ENCODE measurements around the gene NCOA5. TPM values are rescaled to one million over a fixed set of nuclear protein-coding genes. Genes with fewer than 3 reads are reported as not detected.

Gene NCOA5
- total RNA-seq, 1 experiment from 2014 or later: 26.9 TPM

DNA sequence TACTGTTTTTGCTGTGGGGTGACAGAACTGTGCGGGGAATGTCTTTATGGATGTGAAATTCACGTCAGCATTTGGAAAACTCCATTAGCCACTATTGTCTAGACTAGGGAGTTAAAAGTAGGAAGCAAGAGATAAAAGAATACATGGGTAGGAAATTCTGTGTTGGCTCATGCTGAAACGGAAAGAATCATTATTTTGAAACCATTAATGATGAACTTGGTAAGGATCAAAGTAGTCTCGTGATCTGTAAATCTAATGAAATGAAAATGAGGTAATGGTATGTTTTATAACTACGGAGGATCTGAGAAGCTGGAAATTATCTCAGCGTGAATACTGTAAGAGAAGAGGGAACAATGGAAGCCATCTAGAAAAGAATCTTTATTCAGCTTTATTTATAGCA, 17.3 kb upstream of the NCOA5 start:
- no peaks in the 10 kb centered on the region for H3K4me1 ChIP-seq (ENCODE audit: insufficient read depth, low read length)
- no peak overlapping the region for H3K27ac ChIP-seq (ENCODE audit: low read length)
- no peaks in the 10 kb centered on the region for H3K36me3 ChIP-seq (ENCODE audit: low read depth, low read length)
- H3K9me3 ChIP-seq (ENCODE audit: low read length): no peaks in the 10 kb centered on the region
- H3K79me2 ChIP-seq (ENCODE audit: low read length): no peaks in the 10 kb centered on the region
- no peak overlapping the region for H2AFZ ChIP-seq (ENCODE audit: low read length)
- H3K4me2 ChIP-seq (ENCODE audit: low read length): no peak overlapping the region
- TF ChIP-seq, protein P1, sequence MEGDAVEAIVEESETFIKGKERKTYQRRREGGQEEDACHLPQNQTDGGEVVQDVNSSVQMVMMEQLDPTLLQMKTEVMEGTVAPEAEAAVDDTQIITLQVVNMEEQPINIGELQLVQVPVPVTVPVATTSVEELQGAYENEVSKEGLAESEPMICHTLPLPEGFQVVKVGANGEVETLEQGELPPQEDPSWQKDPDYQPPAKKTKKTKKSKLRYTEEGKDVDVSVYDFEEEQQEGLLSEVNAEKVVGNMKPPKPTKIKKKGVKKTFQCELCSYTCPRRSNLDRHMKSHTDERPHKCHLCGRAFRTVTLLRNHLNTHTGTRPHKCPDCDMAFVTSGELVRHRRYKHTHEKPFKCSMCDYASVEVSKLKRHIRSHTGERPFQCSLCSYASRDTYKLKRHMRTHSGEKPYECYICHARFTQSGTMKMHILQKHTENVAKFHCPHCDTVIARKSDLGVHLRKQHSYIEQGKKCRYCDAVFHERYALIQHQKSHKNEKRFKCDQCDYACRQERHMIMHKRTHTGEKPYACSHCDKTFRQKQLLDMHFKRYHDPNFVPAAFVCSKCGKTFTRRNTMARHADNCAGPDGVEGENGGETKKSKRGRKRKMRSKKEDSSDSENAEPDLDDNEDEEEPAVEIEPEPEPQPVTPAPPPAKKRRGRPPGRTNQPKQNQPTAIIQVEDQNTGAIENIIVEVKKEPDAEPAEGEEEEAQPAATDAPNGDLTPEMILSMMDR (conservative IDR thresholded peaks at IDR 0.05; ENCODE audit: low read depth, low read length): no peak
- TF ChIP-seq EZH2phosphoT487 (IDR thresholded peaks at IDR 0.05; ENCODE audit: borderline replicate concordance, low read length) (no peak), EZH2 (IDR thresholded peaks at IDR 0.05; ENCODE audit: low read length, unreplicated experiment) (no peak)
- H4K20me1 ChIP-seq (ENCODE audit: low read length): no peaks in the 10 kb centered on the region
- ChIA-PET CTCF (no interaction called here), POLR2A (ENCODE audit: unreplicated experiment) (no interaction called here)
- no peaks in the 10 kb centered on the region for H3K9me2 ChIP-seq (replicated peaks; ENCODE audit: low read length)
- BruUV-seq (replicated peaks): no TSS peak
- no peak overlapping the region for H3K4me3 ChIP-seq (ENCODE audit: low read length)
- no peak for DNase-seq
- intact Hi-C loops (cut with micrococcal nuclease): no loop called here
- H3K27me3 ChIP-seq (ENCODE audit: low read length): peaks cover 89% of the 10 kb centered on the region
- no peaks in the 10 kb centered on the region for H3F3A ChIP-seq (ENCODE audit: low read length, unreplicated experiment)
- H3K9ac ChIP-seq (ENCODE audit: low read length): no peak overlapping the region
- no peak for ATAC-seq

DNA sequence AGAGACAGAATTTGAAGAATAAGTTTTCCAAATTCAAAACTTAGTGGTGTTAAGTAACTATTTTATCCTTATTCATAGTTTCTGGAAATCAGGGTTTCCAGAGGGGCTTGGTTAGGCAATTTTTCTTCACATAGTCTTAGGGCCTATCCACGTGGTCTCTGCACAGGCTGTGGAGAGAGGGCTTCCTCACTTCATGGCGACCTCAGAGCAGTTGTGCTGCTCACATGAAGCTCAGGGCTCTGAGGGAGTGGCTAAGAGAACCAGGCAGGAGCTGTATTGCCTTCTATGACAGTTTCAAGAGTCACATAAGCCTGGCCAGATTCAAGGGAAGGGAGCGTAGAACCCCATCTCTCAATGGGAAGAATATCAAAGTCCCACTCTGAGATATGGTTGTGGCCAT, 14.5 kb upstream of the NCOA5 start:
- no peak for ATAC-seq
- TF ChIP-seq EZH2phosphoT487 (IDR thresholded peaks at IDR 0.05; ENCODE audit: borderline replicate concordance, low read length) (no peak), EZH2 (IDR thresholded peaks at IDR 0.05; ENCODE audit: low read length, unreplicated experiment) (no peak)
- TF ChIP-seq, protein P1 (conservative IDR thresholded peaks at IDR 0.05; ENCODE audit: low read depth, low read length): no peak

DNA sequence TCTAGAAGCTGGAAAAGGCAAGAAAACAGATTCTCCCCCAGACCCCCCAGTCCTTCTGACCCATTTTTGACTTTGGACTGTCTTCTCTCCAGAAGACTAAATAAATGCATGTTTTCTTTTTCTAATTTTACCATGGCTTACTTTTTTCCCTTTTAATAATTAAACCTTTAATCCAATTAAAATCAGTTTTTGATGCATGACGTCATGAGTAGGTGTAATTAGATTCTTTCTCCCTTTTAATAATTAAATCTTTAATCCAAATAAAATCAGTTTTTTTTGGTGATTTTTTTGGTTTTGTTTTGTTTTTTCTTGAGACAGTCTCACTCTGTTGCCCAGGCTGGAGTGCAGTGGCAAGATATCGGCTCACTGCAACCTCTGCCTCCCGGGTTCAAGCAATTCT, 13.2 kb upstream of the NCOA5 start:
- no peak for ATAC-seq
- Histone ChIP-seq H3K36me3 (ENCODE audit: low read depth, low read length) (no peaks in the 10 kb centered on the region), H3F3A (ENCODE audit: low read length, unreplicated experiment) (no peaks in the 10 kb centered on the region), H3K27me3 (ENCODE audit: low read length) (peaks cover 74% of the 10 kb centered on the region), H3K9me3 (ENCODE audit: low read length) (no peaks in the 10 kb centered on the region), H3K4me2 (ENCODE audit: low read length) (no peak overlapping the region), H3K4me1 (ENCODE audit: insufficient read depth, low read length) (no peaks in the 10 kb centered on the region), H3K4me3 (ENCODE audit: low read length) (no peak overlapping the region), H3K27ac (ENCODE audit: low read length) (no peak overlapping the region), H4K20me1 (ENCODE audit: low read length) (no peaks in the 10 kb centered on the region), H3K9me2 (replicated peaks; ENCODE audit: low read length) (no peaks in the 10 kb centered on the region), H3K79me2 (ENCODE audit: low read length) (no peaks in the 10 kb centered on the region), H2AFZ (ENCODE audit: low read length) (no peak overlapping the region), H3K9ac (ENCODE audit: low read length) (no peak overlapping the region)
- TF ChIP-seq EZH2phosphoT487 (IDR thresholded peaks at IDR 0.05; ENCODE audit: borderline replicate concordance, low read length) (no peak), EZH2 (IDR thresholded peaks at IDR 0.05; ENCODE audit: low read length, unreplicated experiment) (no peak)
- TF ChIP-seq, protein P1 (conservative IDR thresholded peaks at IDR 0.05; ENCODE audit: low read depth, low read length): no peak
- POLR2A ChIA-PET (ENCODE audit: unreplicated experiment): no interaction called here
- DNase-seq: no peak
- CTCF ChIA-PET: no interaction called here
- BruUV-seq (replicated peaks): no TSS peak
- intact Hi-C loops (cut with micrococcal nuclease): no loop called here

More for the DNA sequence above, 14.5 kb upstream of the NCOA5 start:
- H3K4me2 ChIP-seq (ENCODE audit: low read length): no peak overlapping the region
- BruUV-seq (replicated peaks): no TSS peak
- H3K9me3 ChIP-seq (ENCODE audit: low read length): no peaks in the 10 kb centered on the region
- H3K4me1 ChIP-seq (ENCODE audit: insufficient read depth, low read length): no peaks in the 10 kb centered on the region
- H3K27ac ChIP-seq (ENCODE audit: low read length): no peak overlapping the region
- H3K9me2 ChIP-seq (replicated peaks; ENCODE audit: low read length): no peaks in the 10 kb centered on the region
- no peak overlapping the region for H3K9ac ChIP-seq (ENCODE audit: low read length)
- peaks cover 79% of the 10 kb centered on the region for H3K27me3 ChIP-seq (ENCODE audit: low read length)
- ChIA-PET CTCF (no interaction called here), POLR2A (ENCODE audit: unreplicated experiment) (no interaction called here)
- DNase-seq: no peak
- intact Hi-C loops (cut with micrococcal nuclease): no loop called here
- no peak overlapping the region for H2AFZ ChIP-seq (ENCODE audit: low read length)
- no peak overlapping the region for H3K4me3 ChIP-seq (ENCODE audit: low read length)
- H3F3A ChIP-seq (ENCODE audit: low read length, unreplicated experiment): no peaks in the 10 kb centered on the region
- no peaks in the 10 kb centered on the region for H3K79me2 ChIP-seq (ENCODE audit: low read length)
- H3K36me3 ChIP-seq (ENCODE audit: low read depth, low read length): no peaks in the 10 kb centered on the region
- no peaks in the 10 kb centered on the region for H4K20me1 ChIP-seq (ENCODE audit: low read length)
